Erythroblast (primary cell): Measurements from ENCODE around the gene GAST.

ENCODE experiments used
- GATA1 ChIP-seq: IDR thresholded peaks from 2 replicates; pipeline ENCODE4 v1.6.1; 2011; ENCODE audit warnings: low read depth, mild to moderate bottlenecking, control low read depth, low read length, moderate library complexity
- POLR2A ChIP-seq: IDR thresholded peaks from 2 replicates; pipeline ENCODE4 v1.6.1; 2011; ENCODE audit warnings: mild to moderate bottlenecking, low read length

DNA sequence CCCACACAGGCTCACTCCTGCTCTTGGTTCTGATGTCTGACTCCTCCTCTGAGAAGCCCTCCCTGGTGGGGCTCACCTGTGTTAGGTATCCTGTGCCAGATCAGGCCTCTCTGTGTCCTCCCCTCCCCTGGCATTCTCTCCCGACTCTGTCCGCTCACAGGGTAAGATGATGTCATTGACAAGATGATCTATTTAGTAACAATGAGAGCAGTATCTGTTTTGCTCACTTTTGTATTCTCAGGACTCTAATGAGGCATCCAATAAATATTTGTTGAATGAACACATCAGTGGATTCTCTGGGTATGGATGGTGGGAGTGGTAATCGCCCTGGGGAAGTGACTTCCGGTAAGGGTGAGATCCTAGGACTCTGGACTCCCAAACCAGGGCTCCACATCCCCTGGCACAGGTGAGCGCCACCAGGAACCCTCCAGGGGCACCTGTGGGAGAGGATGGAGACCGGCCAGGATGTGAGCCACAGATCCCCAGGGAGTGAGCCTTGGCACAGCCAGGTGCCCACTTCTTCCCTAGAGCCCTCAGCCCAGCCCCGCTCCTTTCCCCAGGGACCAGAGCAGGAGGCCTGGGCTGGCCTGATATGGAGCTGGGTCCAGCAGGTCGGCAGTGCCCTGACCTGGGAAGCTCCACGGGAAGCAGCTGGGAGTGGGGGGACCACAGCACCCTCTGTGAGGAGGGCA lies 27.7 kb downstream of the GAST start:
- no peak for TF ChIP-seq POLR2A
- TF ChIP-seq GATA1: no peak
